ENCODE measurements around the gene IGF1.

GRCh38 chr12:102437511-102437910, 42.9 kb downstream of the IGF1 start:
- TF ChIP-seq POLR2A (IDR thresholded peaks at IDR 0.05) = no peak
- TF ChIP-seq CTCF (IDR thresholded peaks at IDR 0.05) = no peak
